ENCODE measurements around the gene EPHA10. TPM values are rescaled to one million over a fixed set of nuclear protein-coding genes. Genes with fewer than 3 reads are reported as not detected.
"Not testable (repeated sequence)": the region's sequence is repeated elsewhere in the genome, so short reads cannot be mapped to it uniquely, and the experiment has no call there.

Gene EPHA10
- total and polyA plus RNA-seq, 5 donors: 0.11 to 1.1 (median 0.36) TPM

- H3K4me1 ChIP-seq (ENCODE audit: control insufficient read depth, insufficient read depth, low read length): no peaks in the 10 kb centered on the region
- no peaks in the 10 kb centered on the region for H3K27me3 ChIP-seq (ENCODE audit: control insufficient read depth, insufficient read depth)
- no peak overlapping the region for H3K27ac ChIP-seq (ENCODE audit: low read length)
- ATAC-seq: no peak
- WGBS: 63% methylated on average over 2 of the region's 2 CpGs
- intact Hi-C loops (cut with DNase I): no loop called here
- no peak overlapping the region for H3K4me3 ChIP-seq (ENCODE audit: low read length)
- no peaks in the 10 kb centered on the region for H3K9me3 ChIP-seq (ENCODE audit: control insufficient read depth, low read length)
- DNase-seq: no peak
Measured at GRCh38 chr1:37701051-37701450, 63.9 kb downstream of the EPHA10 start.

GRCh38 chr1:37699147-37699546, 65.8 kb downstream of the EPHA10 start:
- 95% methylated on average over 7 of the region's 7 CpGs for WGBS
- H3K27ac ChIP-seq (ENCODE audit: low read length): no peak overlapping the region
- intact Hi-C loops (cut with DNase I): no loop called here
- H3K4me3 ChIP-seq (ENCODE audit: low read length): no peak overlapping the region
- no peaks in the 10 kb centered on the region for H3K27me3 ChIP-seq (ENCODE audit: control insufficient read depth, insufficient read depth)
- H3K9me3 ChIP-seq (ENCODE audit: control insufficient read depth, low read length): no peaks in the 10 kb centered on the region
- DNase-seq (no peak), ATAC-seq (no peak)
- no peaks in the 10 kb centered on the region for H3K4me1 ChIP-seq (ENCODE audit: control insufficient read depth, insufficient read depth, low read length)

- WGBS: 94% methylated on average over 2 of the region's 2 CpGs
Measured at GRCh38 chr1:37697737-37698136, 67.2 kb downstream of the EPHA10 start.

GRCh38 chr1:37697090-37697489, 67.8 kb downstream of the EPHA10 start:
- Histone ChIP-seq H3K27ac (ENCODE audit: low read length) (no peak overlapping the region), H3K4me1 (ENCODE audit: control insufficient read depth, insufficient read depth, low read length) (no peaks in the 10 kb centered on the region), H3K27me3 (ENCODE audit: control insufficient read depth, insufficient read depth) (no peaks in the 10 kb centered on the region), H3K4me3 (ENCODE audit: low read length) (no peak overlapping the region), H3K9me3 (ENCODE audit: control insufficient read depth, low read length) (no peaks in the 10 kb centered on the region)
- ATAC-seq: no peak
- WGBS: 98% methylated on average over 2 of the region's 2 CpGs
- no peak for DNase-seq
- intact Hi-C loops (cut with DNase I): no loop called here

More at GRCh38 chr1:37697737-37698136, 67.2 kb downstream of the EPHA10 start:
- DNase-seq (no peak), ATAC-seq (no peak)
- no peaks in the 10 kb centered on the region for H3K9me3 ChIP-seq (ENCODE audit: control insufficient read depth, low read length)
- H3K27ac ChIP-seq (ENCODE audit: low read length): no peak overlapping the region
- no peaks in the 10 kb centered on the region for H3K4me1 ChIP-seq (ENCODE audit: control insufficient read depth, insufficient read depth, low read length)
- H3K27me3 ChIP-seq (ENCODE audit: control insufficient read depth, insufficient read depth): no peaks in the 10 kb centered on the region
- no peak overlapping the region for H3K4me3 ChIP-seq (ENCODE audit: low read length)
- intact Hi-C loops (cut with DNase I): no loop called here

- Histone ChIP-seq H3K9me3 (ENCODE audit: control insufficient read depth, low read length) (no peaks in the 10 kb centered on the region), H3K27ac (ENCODE audit: low read length) (no peak overlapping the region), H3K4me3 (ENCODE audit: low read length) (peak overlapping the region; percentile 50), H3K4me1 (ENCODE audit: control insufficient read depth, insufficient read depth, low read length) (peaks cover 7% of the 10 kb centered on the region), H3K27me3 (ENCODE audit: control insufficient read depth, insufficient read depth) (no peaks in the 10 kb centered on the region)
- 1% methylated on average over 16 of the region's 16 CpGs for WGBS
- no peak for ATAC-seq
- peak in 1 of 3 donors; percentile 22 for DNase-seq
- intact Hi-C loops (cut with DNase I): no loop called here
Measured at GRCh38 chr1:37692834-37693175, 72.1 kb downstream of the EPHA10 start.

GRCh38 chr1:37692078-37692833, 72.7 kb downstream of the EPHA10 start, which contains the start of gene CDCA8:
Gene CDCA8 (plus strand): TSS chr1:37692516. CDS start chr1:37692691, 175 bp downstream.
- intact Hi-C loops (cut with DNase I): no loop called here

GRCh38 chr1:37691497-37692077, 73.3 kb downstream of the EPHA10 start:
- peak overlapping the region; percentile 66 for H3K27ac ChIP-seq (ENCODE audit: low read length)
- peaks cover 7% of the 10 kb centered on the region for H3K4me1 ChIP-seq (ENCODE audit: control insufficient read depth, insufficient read depth, low read length)
- H3K27me3 ChIP-seq (ENCODE audit: control insufficient read depth, insufficient read depth): no peaks in the 10 kb centered on the region
- peak overlapping the region; percentile 74 for H3K4me3 ChIP-seq (ENCODE audit: low read length)
- intact Hi-C loops (cut with DNase I): no loop called here
- DNase-seq (peak; percentile 46 to 84 (median 78)), ATAC-seq (peak; percentile 9 to 14)
- no peaks in the 10 kb centered on the region for H3K9me3 ChIP-seq (ENCODE audit: control insufficient read depth, low read length)
- WGBS: 3% methylated on average over 45 of the region's 45 CpGs

More at GRCh38 chr1:37692078-37692833, 72.7 kb downstream of the EPHA10 start, which contains the start of gene CDCA8:
- ATAC-seq (peak; percentile 97), DNase-seq (peak; percentile 98 to 99 (median 99))
- Histone ChIP-seq H3K9me3 (ENCODE audit: control insufficient read depth, low read length) (no peaks in the 10 kb centered on the region), H3K27me3 (ENCODE audit: control insufficient read depth, insufficient read depth) (no peaks in the 10 kb centered on the region), H3K4me3 (ENCODE audit: low read length) (peak within 1 kb of the TSS; percentile 74), H3K4me1 (ENCODE audit: control insufficient read depth, insufficient read depth, low read length) (peaks cover 7% of the 10 kb centered on the region), H3K27ac (ENCODE audit: low read length) (peak within 1 kb of the TSS; percentile 66)
- under 1% methylated on average over 54 of the region's 54 CpGs for WGBS

GRCh38 chr1:37688926-37689325, 76.0 kb downstream of the EPHA10 start:
- peaks cover 7% of the 10 kb centered on the region for H3K4me1 ChIP-seq (ENCODE audit: control insufficient read depth, insufficient read depth, low read length)
- H3K27ac ChIP-seq (ENCODE audit: low read length): no peak overlapping the region
- H3K27me3 ChIP-seq (ENCODE audit: control insufficient read depth, insufficient read depth): no peaks in the 10 kb centered on the region
- no peaks in the 10 kb centered on the region for H3K9me3 ChIP-seq (ENCODE audit: control insufficient read depth, low read length)
- ATAC-seq (no peak), DNase-seq (no peak)
- 83% methylated on average over 4 of the region's 4 CpGs for WGBS
- no peak overlapping the region for H3K4me3 ChIP-seq (ENCODE audit: low read length)
- intact Hi-C loops (cut with DNase I): loop anchor here in 2 of 4 donors (10.0 kb wide), 1 partner anchor 234 kb away; no protein-coding TSS in a partner anchor

GRCh38 chr1:37687764-37688163, 77.2 kb downstream of the EPHA10 start:
- ATAC-seq; H3K4me3 ChIP-seq (ENCODE audit: low read length); DNase-seq; H3K9me3 ChIP-seq (ENCODE audit: control insufficient read depth, low read length); H3K4me1 ChIP-seq (ENCODE audit: control insufficient read depth, insufficient read depth, low read length); H3K27ac ChIP-seq (ENCODE audit: low read length); H3K27me3 ChIP-seq (ENCODE audit: control insufficient read depth, insufficient read depth): not testable (repeated sequence)
- WGBS: 91% methylated on average over 2 of the region's 2 CpGs
- intact Hi-C loops (cut with DNase I): loop anchor here in 2 of 4 donors (10.0 kb wide), 1 partner anchor 233 kb away; no protein-coding TSS in a partner anchor

GRCh38 chr1:37685722-37686121, 79.2 kb downstream of the EPHA10 start:
- no peaks in the 10 kb centered on the region for H3K9me3 ChIP-seq (ENCODE audit: control insufficient read depth, low read length)
- intact Hi-C loops (cut with DNase I): loop anchor here in 2 of 4 donors (10.0 kb wide), 1 partner anchor 231 kb away; no protein-coding TSS in a partner anchor
- no peak for ATAC-seq
- no peak overlapping the region for H3K27ac ChIP-seq (ENCODE audit: low read length)
- H3K4me3 ChIP-seq (ENCODE audit: low read length): no peak overlapping the region
- DNase-seq: no peak
- H3K4me1 ChIP-seq (ENCODE audit: control insufficient read depth, insufficient read depth, low read length): peaks cover 2% of the 10 kb centered on the region
- no peaks in the 10 kb centered on the region for H3K27me3 ChIP-seq (ENCODE audit: control insufficient read depth, insufficient read depth)
- WGBS: 88% methylated on average over 3 of the region's 3 CpGs

GRCh38 chr1:37684182-37684581, 80.7 kb downstream of the EPHA10 start:
- intact Hi-C loops (cut with DNase I): loop anchor here in 3 of 4 donors (5.0 to 10.0 kb wide), 3 partner anchors 82 to 232 kb away; no protein-coding TSS in a partner anchor
- not testable (repeated sequence) for H3K27me3 ChIP-seq (ENCODE audit: control insufficient read depth, insufficient read depth); H3K9me3 ChIP-seq (ENCODE audit: control insufficient read depth, low read length); H3K27ac ChIP-seq (ENCODE audit: low read length); ATAC-seq; DNase-seq; H3K4me1 ChIP-seq (ENCODE audit: control insufficient read depth, insufficient read depth, low read length); H3K4me3 ChIP-seq (ENCODE audit: low read length)
- WGBS: 90% methylated on average over 9 of the region's 9 CpGs
